Measurements from ENCODE around the gene REN. TPM values are rescaled to one million over a fixed set of nuclear protein-coding genes. Genes with fewer than 3 reads are reported as not detected.

Gene REN
- total and polyA plus RNA-seq, 9 of the 15 experiments (the other 6 are each of a cell fraction or from before 2014, with no cell fraction given): 1.7 to 9.9 (median 3.1) TPM

DNA sequence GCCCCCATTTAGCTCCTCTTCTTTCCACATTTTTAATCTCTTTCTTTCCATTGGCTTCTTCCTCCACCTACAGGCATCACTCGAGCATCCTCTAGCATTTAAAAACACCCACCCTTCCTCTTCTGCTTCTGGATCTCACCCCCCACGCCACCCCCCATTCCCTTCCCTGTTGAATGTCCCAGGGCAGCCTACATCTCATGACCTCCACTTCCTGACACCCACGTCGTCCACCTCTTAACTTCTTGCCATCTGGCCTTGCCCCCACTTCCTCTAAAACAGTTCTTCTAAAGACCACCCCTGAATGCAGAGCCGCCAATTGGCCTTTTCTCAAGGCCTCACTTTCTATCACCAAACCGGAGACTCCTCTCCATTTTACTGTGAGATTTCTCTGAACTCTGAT lies 8.2 kb downstream of the REN start:
- ATAC-seq (no peak), FAIRE-seq (no peak), DNase-seq (ENCODE audit: extremely low read depth in 1 of 4, low spot score in 3 of 4) (no peak)
- Histone ChIP-seq H3K9me3 (replicated peaks; ENCODE audit: control insufficient read depth, insufficient read depth, low read depth, low read length) (no peaks in the 10 kb centered on the region), H3K9ac (ENCODE audit: insufficient read depth in 1 of 2, low read depth in 2 of 2, low read length in 2 of 2) (no peak overlapping the region), H3K27me3 (ENCODE audit: control insufficient read depth in 2 of 2, insufficient read depth in 2 of 2, low read length in 2 of 2) (peaks cover 3 to 59% of the 10 kb centered on the region in 2 experiments; a peak in 3 of 5 replicates), H3K36me3 (ENCODE audit: control insufficient read depth, insufficient read depth, low read length) (no peaks in the 10 kb centered on the region), H3K27ac (ENCODE audit: extremely low read depth, low read depth, low read length) (no peak overlapping the region), H3K9me1 (ENCODE audit: control insufficient read depth, insufficient read depth, low read length) (peaks cover 3% of the 10 kb centered on the region), H3K79me2 (ENCODE audit: control insufficient read depth, insufficient read depth, low read length) (no peaks in the 10 kb centered on the region), H2AFZ (ENCODE audit: low read depth, low read length) (no peak overlapping the region), H3K4me2 (ENCODE audit: insufficient read depth, low read length) (no peak overlapping the region), H3K4me1 (replicated peaks in 1 of 2; ENCODE audit: control insufficient read depth in 2 of 2, insufficient read depth in 2 of 2, low read length in 2 of 2) (no peaks in the 10 kb centered on the region), H3K4me3 (no peak overlapping the region), H4K20me1 (replicated peaks; ENCODE audit: control insufficient read depth, insufficient read depth, low read length) (peaks cover 7% of the 10 kb centered on the region)
- WGBS (ENCODE audit: insufficient coverage, low coverage, missing lambda C conversion rate): 2% methylated on average over 5 of the region's 6 CpGs
- TF ChIP-seq SRSF7 (optimal IDR thresholded peaks at IDR 0.05; ENCODE audit: low read depth, low read length) (no peak), FOXP1 (CRISPR knock-in tag; IDR thresholded peaks at IDR 0.05) (no peak), ZBTB1 (CRISPR knock-in tag; IDR thresholded peaks at IDR 0.05; ENCODE audit: borderline replicate concordance, low read depth) (no peak), ZNF146 (CRISPR knock-in tag; IDR thresholded peaks at IDR 0.05; ENCODE audit: unreplicated experiment) (no peak), SAP30 (IDR thresholded peaks at IDR 0.05; ENCODE audit: borderline replicate concordance, insufficient read depth, low read depth, low read length, poor library complexity, severe bottlenecking) (no peak), CSDE1 (IDR thresholded peaks at IDR 0.05) (no peak), SIN3B (IDR thresholded peaks at IDR 0.05; ENCODE audit: low read depth) (no peak)
- no TSS peak for BruUV-seq (replicated peaks)
- POLR2A ChIA-PET: interaction anchor here (0.7 kb wide), 1 partner anchor 29 kb away, joined by 3 read pairs; no protein-coding TSS in a partner anchor
- intact Hi-C loops (cut with micrococcal nuclease): no loop called here
- in situ Hi-C loops (cut with MboI): loop anchor here (5.0 kb wide), 1 partner anchor 204 kb away; no protein-coding TSS in a partner anchor
- CTCF ChIA-PET (ENCODE audit: low intra/inter-chr PET ratio): no interaction called here

All from K562 (cell line).